ENCODE data around the gene EID3. TPM values are rescaled to one million over a fixed set of nuclear protein-coding genes. Genes with fewer than 3 reads are reported as not detected.

Gene EID3
- total and polyA plus RNA-seq, 9 of the 15 experiments (the other 6 are each of a cell fraction or from before 2014, with no cell fraction given), result 0.07 to 3.5 (median 0.42) TPM

GRCh38 chr12:104280111-104280510 lies 23.4 kb upstream of the EID3 start:
- no peak for FAIRE-seq

DNA sequence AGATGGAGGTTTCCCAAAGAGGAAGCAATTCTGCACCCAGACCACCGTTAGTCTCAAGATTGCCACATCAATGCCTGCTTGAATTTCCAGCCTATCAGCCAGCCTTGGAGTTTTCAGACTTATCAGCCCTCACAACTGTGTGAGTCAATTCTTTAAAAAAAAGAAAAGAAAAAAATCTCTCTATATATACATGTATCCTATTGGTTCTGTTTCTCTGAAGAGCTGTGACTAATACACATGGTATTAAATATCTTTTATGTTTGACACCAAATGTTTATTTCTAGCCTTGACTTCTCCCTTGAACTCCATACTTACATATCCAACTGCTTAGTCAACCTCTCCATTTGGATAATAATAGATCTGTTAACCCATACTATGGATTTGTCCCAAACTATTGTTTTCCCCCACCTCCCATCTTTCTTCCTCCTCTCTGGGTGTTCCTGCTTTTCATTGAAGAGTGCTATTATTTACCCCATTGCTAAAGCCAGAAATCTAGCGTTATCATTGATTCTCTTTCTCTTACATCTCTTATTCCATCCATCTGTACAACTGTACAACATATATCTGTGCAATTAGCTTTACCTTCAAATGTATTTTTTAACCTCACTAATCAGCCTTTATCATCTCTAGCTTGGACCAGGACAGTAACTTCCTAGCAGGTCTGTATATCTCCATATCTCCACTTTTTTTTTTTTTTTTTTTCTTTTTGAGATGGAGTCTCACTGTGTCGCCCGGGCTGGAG lies 22.7 kb upstream of the EID3 start:
- Histone ChIP-seq H3K4me3 (no peak overlapping the region), H3K4me1 (replicated peaks in 1 of 2; ENCODE audit: control insufficient read depth in 2 of 2, insufficient read depth in 2 of 2, low read length in 2 of 2) (peaks cover 8 to 27% of the 10 kb centered on the region in 2 experiments; a peak in 4 of 5 replicates), H3K9me3 (replicated peaks; ENCODE audit: control insufficient read depth, insufficient read depth, low read depth, low read length) (no peaks in the 10 kb centered on the region), H3K9me1 (ENCODE audit: control insufficient read depth, insufficient read depth, low read length) (no peaks in the 10 kb centered on the region), H3K79me2 (ENCODE audit: control insufficient read depth, insufficient read depth, low read length) (no peaks in the 10 kb centered on the region), H3K36me3 (ENCODE audit: control insufficient read depth, insufficient read depth, low read length) (no peaks in the 10 kb centered on the region), H4K20me1 (replicated peaks; ENCODE audit: control insufficient read depth, insufficient read depth, low read length) (no peaks in the 10 kb centered on the region), H3K9ac (ENCODE audit: insufficient read depth in 1 of 2, low read depth in 2 of 2, low read length in 2 of 2) (no peak overlapping the region; a peak in 1 of 4 replicates), H3K27ac (ENCODE audit: extremely low read depth, low read depth, low read length) (peak overlapping the region; percentile 47; the same call in 2 of the 3 replicates), H3K27me3 (ENCODE audit: control insufficient read depth in 2 of 2, insufficient read depth in 2 of 2, low read length in 2 of 2) (no peaks in the 10 kb centered on the region), H3K4me2 (ENCODE audit: insufficient read depth, low read length) (no peak overlapping the region), H2AFZ (ENCODE audit: low read depth, low read length) (peak overlapping the region; percentile 82)
- 22% methylated on average over 2 of the region's 4 CpGs for WGBS (ENCODE audit: insufficient coverage, low coverage, missing lambda C conversion rate)
- DNase-seq (ENCODE audit: extremely low read depth in 1 of 4, low spot score in 3 of 4) (peak in 2 of 4 experiments; percentile 34 to 45), ATAC-seq (peak; percentile 13; the same call in 1 of the 3 replicates), FAIRE-seq (no peak)
- CTCF ChIA-PET (ENCODE audit: low intra/inter-chr PET ratio), result no interaction called here
- intact Hi-C loops (cut with micrococcal nuclease), result no loop called here
- BruUV-seq (replicated peaks), result no TSS peak
- POLR2A ChIA-PET, result interaction anchor here (1.5 to 2.5 kb wide), 3 partner anchors 8 to 15 kb away, joined by 3 to 15 read pairs (median 7); no protein-coding TSS in a partner anchor
- in situ Hi-C loops (cut with MboI), result no loop called here
- 0 out of 2 replicates have a peak, but pooled peaks have one; percentile 1 for TF ChIP-seq ADNP (tag; IDR thresholded peaks at IDR 0.05)
- TF ChIP-seq CEBPB (tag; IDR thresholded peaks at IDR 0.05), result peak; percentile 83
- peak; percentile 71 for TF ChIP-seq CEBPG (CRISPR knock-in tag; IDR thresholded peaks at IDR 0.05)
- TF ChIP-seq CEBPG (tag; conservative IDR thresholded peaks at IDR 0.05 in 1 of 2, IDR thresholded peaks at IDR 0.05 in 1 of 2), result peak in 1 of 2 experiments; percentile 59; a peak in 2 of 4 replicates
- TF ChIP-seq, protein P1, sequence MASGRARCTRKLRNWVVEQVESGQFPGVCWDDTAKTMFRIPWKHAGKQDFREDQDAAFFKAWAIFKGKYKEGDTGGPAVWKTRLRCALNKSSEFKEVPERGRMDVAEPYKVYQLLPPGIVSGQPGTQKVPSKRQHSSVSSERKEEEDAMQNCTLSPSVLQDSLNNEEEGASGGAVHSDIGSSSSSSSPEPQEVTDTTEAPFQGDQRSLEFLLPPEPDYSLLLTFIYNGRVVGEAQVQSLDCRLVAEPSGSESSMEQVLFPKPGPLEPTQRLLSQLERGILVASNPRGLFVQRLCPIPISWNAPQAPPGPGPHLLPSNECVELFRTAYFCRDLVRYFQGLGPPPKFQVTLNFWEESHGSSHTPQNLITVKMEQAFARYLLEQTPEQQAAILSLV (tag; IDR thresholded peaks at IDR 0.05), result no peak
- no peak for TF ChIP-seq MIER1 (IDR thresholded peaks at IDR 0.05; ENCODE audit: low read depth)
- TF ChIP-seq TCF3 (CRISPR knock-in tag; IDR thresholded peaks at IDR 0.05), result peak; percentile 22; the same call in 1 of the 2 replicates
- peak; percentile 49; the same call in 1 of the 2 replicates for TF ChIP-seq ZNF384 (IDR thresholded peaks at IDR 0.05; ENCODE audit: low read depth, low read length)
- 0 out of 4 replicates have a peak, but pooled peaks of 1 of the 2 experiments have one; percentile 3 for TF ChIP-seq RCOR1 (IDR thresholded peaks at IDR 0.05; ENCODE audit: borderline replicate concordance in 1 of 2, low read depth in 2 of 2, low read length in 2 of 2)
- TF ChIP-seq BMI1 (IDR thresholded peaks at IDR 0.05; ENCODE audit: low read length), result no peak
- no peak for TF ChIP-seq IRF2 (CRISPR knock-in tag; IDR thresholded peaks at IDR 0.05)
- TF ChIP-seq FOSL1 (tag; conservative IDR thresholded peaks at IDR 0.05), result peak; percentile 77
- TF ChIP-seq SETDB1 (IDR thresholded peaks at IDR 0.05; ENCODE audit: low read length), result no peak

More at GRCh38 chr12:104280111-104280510, 23.4 kb upstream of the EID3 start:
- H3K36me3 ChIP-seq (ENCODE audit: control insufficient read depth, insufficient read depth, low read length), result no peaks in the 10 kb centered on the region
- no peaks in the 10 kb centered on the region for H3K79me2 ChIP-seq (ENCODE audit: control insufficient read depth, insufficient read depth, low read length)
- H3K9ac ChIP-seq (ENCODE audit: insufficient read depth in 1 of 2, low read depth in 2 of 2, low read length in 2 of 2), result no peak overlapping the region; a peak in 1 of 4 replicates
- peak overlapping the region; percentile 82 for H2AFZ ChIP-seq (ENCODE audit: low read depth, low read length)
- intact Hi-C loops (cut with micrococcal nuclease) (no loop called here), in situ Hi-C loops (cut with MboI) (no loop called here)
- WGBS (ENCODE audit: insufficient coverage, low coverage, missing lambda C conversion rate), result 78% methylated on average over 1 of the region's 1 CpG
- DNase-seq (ENCODE audit: extremely low read depth in 1 of 4, low spot score in 3 of 4) (no peak), ATAC-seq (no peak)
- H3K27me3 ChIP-seq (ENCODE audit: control insufficient read depth in 2 of 2, insufficient read depth in 2 of 2, low read length in 2 of 2), result no peaks in the 10 kb centered on the region
- POLR2A ChIA-PET, result interaction anchor here (2.4 to 2.5 kb wide), 2 partner anchors 9 to 13 kb away, joined by 7 to 15 read pairs; no protein-coding TSS in a partner anchor
- CTCF ChIA-PET (ENCODE audit: low intra/inter-chr PET ratio), result no interaction called here
- peak overlapping the region; percentile 47; the same call in 2 of the 3 replicates for H3K27ac ChIP-seq (ENCODE audit: extremely low read depth, low read depth, low read length)
- no peak overlapping the region for H3K4me3 ChIP-seq
- no TSS peak for BruUV-seq (replicated peaks)
- H3K4me2 ChIP-seq (ENCODE audit: insufficient read depth, low read length), result no peak overlapping the region
- TF ChIP-seq ZNF778 (CRISPR knock-in tag; IDR thresholded peaks at IDR 0.05) (no peak), NFE2 (IDR thresholded peaks at IDR 0.05; ENCODE audit: low read depth) (0 out of 2 replicates have a peak, but pooled peaks have one; percentile 5)
- no peaks in the 10 kb centered on the region for H3K9me3 ChIP-seq (replicated peaks; ENCODE audit: control insufficient read depth, insufficient read depth, low read depth, low read length)
- peaks cover 6 to 24% of the 10 kb centered on the region in 2 experiments; a peak in 3 of 5 replicates for H3K4me1 ChIP-seq (replicated peaks in 1 of 2; ENCODE audit: control insufficient read depth in 2 of 2, insufficient read depth in 2 of 2, low read length in 2 of 2)
- no peaks in the 10 kb centered on the region for H3K9me1 ChIP-seq (ENCODE audit: control insufficient read depth, insufficient read depth, low read length)
- no peaks in the 10 kb centered on the region for H4K20me1 ChIP-seq (replicated peaks; ENCODE audit: control insufficient read depth, insufficient read depth, low read length)
